A549 (cell line): ENCODE measurements around the gene SLC1A6. TPM values are rescaled to one million over a fixed set of nuclear protein-coding genes. Genes with fewer than 3 reads are reported as not detected.

Source experiments
- ATAC-seq, 2 experiments: fragments of 200-7000 bp in 1 of 2; fragments of >200 bp in 1 of 2; cut with Nextera tagmentation in 1 of 2; cut with Tn5 transposase in 1 of 2; 3 replicates each; pipeline versions ENCODE4 v1.8.0 to v1.9.1; 2018 to 2020; ENCODE audit warnings: mild to moderate bottlenecking in 1 of 2, moderate library complexity in 1 of 2
- CTCF ChIA-PET: fragments of 300-600 bp; sonication (Branson Sonifier 250); formaldehyde crosslinking; extraction: SDS; loops from one replicate; lab custom pipeline; 2021; ENCODE audit warnings: antibody characterized with exemption, inconsistent platforms; lab: Yijun Ruan, JAX
- POLR2A ChIA-PET: fragments of 350-600 bp; formaldehyde crosslinking; extraction: SDS; loops from one replicate; lab custom pipeline; 2021; ENCODE audit warnings: antibody characterized with exemption, inconsistent platforms; lab: Yijun Ruan, JAX
- DNase-seq, 2 experiments: peaks; one replicate each; pipeline versions ENCODE4 v3.0.0 to v3.0.0-alpha.2; 2011 to 2016; ENCODE audit warnings: low read depth in 1 of 2, low spot score in 1 of 2
- FAIRE-seq: peaks from 2 replicates; lab custom pipeline; 2011; peaks lifted over from hg19 to GRCh38; lab: Jason Lieb, UNC
- H3K27ac ChIP-seq, 2 experiments: fragments of >200 bp; sonication (Bioruptor Twin); formaldehyde crosslinking; 3 replicates each; pipeline ENCODE4 v1.5.1; 2016 to 2017
- H3K4me1 ChIP-seq: fragments of >200 bp; sonication (Bioruptor Twin); formaldehyde crosslinking; 3 replicates; pipeline ENCODE4 v1.6.1; 2016
- H3K4me2 ChIP-seq: fragments of >200 bp; sonication (Bioruptor Twin); formaldehyde crosslinking; 3 replicates; pipeline ENCODE4 v1.6.1; 2016
- H3K4me3 ChIP-seq: fragments of >200 bp; sonication (Bioruptor Twin); formaldehyde crosslinking; 3 replicates; pipeline ENCODE4 v1.5.1; 2016
- H3K9me3 ChIP-seq: fragments of >200 bp; sonication (Bioruptor Twin); formaldehyde crosslinking; 3 replicates; pipeline ENCODE4 v1.6.1; 2016
- BCL3 ChIP-seq: fragments of >200 bp; sonication (Bioruptor Twin); formaldehyde crosslinking; IDR thresholded peaks from 3 replicates; pipeline ENCODE4 v1.6.1; 2016
- BHLHE40 ChIP-seq: IDR thresholded peaks from 2 replicates; pipeline ENCODE4 v1.6.1; 2012; ENCODE audit warnings: low read depth, low read length, inconsistent platforms
- CHD4 ChIP-seq: fragments of 200-600 bp; sonication (generic); IDR thresholded peaks from 2 replicates; pipeline ENCODE4 v1.6.1; 2016; ENCODE audit warnings: antibody characterized with exemption, mild to moderate bottlenecking, borderline replicate concordance
- CTCF ChIP-seq: fragments of >200 bp; sonication (Bioruptor Twin); formaldehyde crosslinking; IDR thresholded peaks from 3 replicates; pipeline ENCODE4 v1.5.1; 2016
- EHF ChIP-seq: fragments of 250-450 bp; sonication (Bioruptor Pico); IDR thresholded peaks from 2 replicates; pipeline ENCODE4 v1.5.0; 2020; ENCODE audit warnings: mild to moderate bottlenecking
- ELK1 ChIP-seq: fragments of 150-350 bp; IDR thresholded peaks from 2 replicates; pipeline ENCODE4 v1.6.1; 2014; ENCODE audit warnings: low read depth, mild to moderate bottlenecking, low read length
- FOXS1 ChIP-seq: fragments of 250-450 bp; sonication (Bioruptor Pico); IDR thresholded peaks from 2 replicates; pipeline ENCODE4 v1.5.0; 2020; ENCODE audit warnings: mild to moderate bottlenecking, moderate library complexity
- HMGXB4 ChIP-seq: fragments of 250-450 bp; sonication (Bioruptor Pico); IDR thresholded peaks from 2 replicates; pipeline ENCODE4 v1.5.0; 2021; ENCODE audit warnings: mild to moderate bottlenecking, moderate library complexity, borderline replicate concordance
- KDM1A ChIP-seq: fragments of 200-600 bp; sonication (generic); IDR thresholded peaks from 2 replicates; pipeline ENCODE4 v1.6.1; 2016; ENCODE audit warnings: low read depth, mild to moderate bottlenecking
- KDM5A ChIP-seq: fragments of 200-600 bp; sonication (generic); IDR thresholded peaks from 2 replicates; pipeline ENCODE4 v1.6.1; 2016; ENCODE audit warnings: antibody characterized with exemption, mild to moderate bottlenecking
- MAZ ChIP-seq: fragments of 150-350 bp; IDR thresholded peaks from 2 replicates; pipeline ENCODE4 v1.6.1; 2014; ENCODE audit warnings: antibody characterized with exemption, low read depth, low read length, borderline replicate concordance
- NPAS2 ChIP-seq: fragments of 250-450 bp; sonication (Bioruptor Pico); IDR thresholded peaks from 2 replicates; pipeline ENCODE4 v1.8.0; 2022; ENCODE audit warnings: mild to moderate bottlenecking, moderate library complexity, borderline replicate concordance
- PBX3 ChIP-seq: IDR thresholded peaks from 2 replicates; pipeline ENCODE4 v1.6.1; 2012
- POLR2A ChIP-seq: IDR thresholded peaks from 2 replicates; pipeline ENCODE4 v1.6.1; 2012; ENCODE audit warnings: mild to moderate bottlenecking, low read length
- RARB ChIP-seq: fragments of 250-450 bp; sonication (Bioruptor Pico); IDR thresholded peaks from 2 replicates; pipeline ENCODE4 v1.8.0; 2021; ENCODE audit warnings: mild to moderate bottlenecking, moderate library complexity
- RFX5 ChIP-seq: fragments of 450-650 bp; IDR thresholded peaks from 2 replicates; pipeline ENCODE4 v1.7.1; 2014; ENCODE audit warnings: antibody characterized with exemption, mild to moderate bottlenecking, moderate library complexity
- SREBF2 ChIP-seq: fragments of 450-650 bp; IDR thresholded peaks from 2 replicates; pipeline ENCODE4 v1.6.1; 2014; ENCODE audit warnings: mild to moderate bottlenecking, moderate library complexity
- TP53 ChIP-seq: fragments of 250-450 bp; sonication (Bioruptor Pico); IDR thresholded peaks from 2 replicates; pipeline ENCODE4 v1.5.0; 2021; ENCODE audit warnings: mild to moderate bottlenecking, moderate library complexity
- ZC3H11A ChIP-seq: fragments of 450-650 bp; IDR thresholded peaks from 2 replicates; pipeline ENCODE4 v1.6.1; 2014; ENCODE audit warnings: antibody characterized with exemption, mild to moderate bottlenecking
- ZNF302 ChIP-seq: fragments of 250-450 bp; sonication (Bioruptor Pico); IDR thresholded peaks from 2 replicates; pipeline ENCODE4 v1.9.0; 2021; ENCODE audit warnings: inconsistent platforms, mild to moderate bottlenecking, moderate library complexity
- ZSCAN20 ChIP-seq: fragments of 250-450 bp; sonication (Bioruptor Pico); IDR thresholded peaks from 2 replicates; pipeline ENCODE4 v1.8.0; 2022; ENCODE audit warnings: mild to moderate bottlenecking, moderate library complexity
- WGBS: methylation state at CpG from one replicate; pipeline ENCODE4 v1.1.6; 2017; ENCODE audit errors: missing lambda C conversion rate; 5-methylcytosine and 5-hydroxymethylcytosine counted together
- polyA plus RNA-seq, 4 experiments: library from polyadenylated mRNA; depleted of rRNA in 3 of 4; stranded (reverse); fragments of >200 nt; fragmentation: RNase III in 1 of 4; extraction: RNeasy Plus Mini Kit Qiagen cat#74134 plus additional on column Dnase treatment in 1 of 4; gene quantifications; 2 replicates in 3 of 4; 3 replicates in 1 of 4; pipeline ENCODE4 v1.2.3, GENCODE V29; 2011 to 2017

The SLC1A6 gene
- polyA plus RNA-seq, 2 of the 4 experiments (the other 2 are of a cell fraction): not detected

- CTCF ChIA-PET: no interaction called here
- no peak overlapping the region for H3K27ac ChIP-seq
These were observed 13.1 kb upstream of the SLC1A6 start for GRCh38 chr19:14992780-14993179.

GRCh38 chr19:14985133-14985532, 5.5 kb upstream of the SLC1A6 start:
- Histone ChIP-seq H3K4me3 (no peak overlapping the region), H3K4me2 (no peak overlapping the region), H3K27ac (no peak overlapping the region), H3K9me3 (no peaks in the 10 kb centered on the region), H3K4me1 (no peaks in the 10 kb centered on the region)
- CTCF ChIA-PET: no interaction called here
- TF ChIP-seq ZSCAN20 (no peak), CHD4 (no peak), PBX3 (no peak), BHLHE40 (no peak), RFX5 (no peak), MAZ (no peak), FOXS1 (CRISPR knock-in tag) (no peak)
- POLR2A ChIA-PET: no interaction called here
- DNase-seq (no peak), ATAC-seq (no peak), FAIRE-seq (no peak)
- WGBS: 17% methylated on average over 5 of the region's 5 CpGs

More at GRCh38 chr19:14992780-14993179, 13.1 kb upstream of the SLC1A6 start:
- Histone ChIP-seq H3K4me3 (no peak overlapping the region), H3K4me2 (no peak overlapping the region), H3K9me3 (no peaks in the 10 kb centered on the region), H3K4me1 (no peaks in the 10 kb centered on the region)
- DNase-seq (no peak), FAIRE-seq (no peak), ATAC-seq (no peak)
- 30% methylated on average over 11 of the region's 11 CpGs for WGBS
- POLR2A ChIA-PET: no interaction called here
- TF ChIP-seq EHF (CRISPR knock-in tag) (no peak), POLR2A (no peak), KDM1A (no peak), HMGXB4 (CRISPR knock-in tag) (no peak), BCL3 (no peak), SREBF2 (no peak), ELK1 (no peak), ZC3H11A (no peak), KDM5A (no peak), ZNF302 (CRISPR knock-in tag) (no peak), CTCF (no peak), RARB (CRISPR knock-in tag) (no peak), NPAS2 (CRISPR knock-in tag) (no peak), TP53 (CRISPR knock-in tag) (no peak)
